HG03025 (cell line): ENCODE data around the gene ZNRF1.

ENCODE experiments used
- ATAC-seq: cut with Tn5 transposase; IDR thresholded peaks from one replicate; pipeline ENCODE4 v1.9.1; 2021; ENCODE audit warnings: mild to moderate bottlenecking, moderate library complexity; ENCODE audit not compliant: unreplicated experiment, low FRiP score

The ZNRF1 gene

DNA sequence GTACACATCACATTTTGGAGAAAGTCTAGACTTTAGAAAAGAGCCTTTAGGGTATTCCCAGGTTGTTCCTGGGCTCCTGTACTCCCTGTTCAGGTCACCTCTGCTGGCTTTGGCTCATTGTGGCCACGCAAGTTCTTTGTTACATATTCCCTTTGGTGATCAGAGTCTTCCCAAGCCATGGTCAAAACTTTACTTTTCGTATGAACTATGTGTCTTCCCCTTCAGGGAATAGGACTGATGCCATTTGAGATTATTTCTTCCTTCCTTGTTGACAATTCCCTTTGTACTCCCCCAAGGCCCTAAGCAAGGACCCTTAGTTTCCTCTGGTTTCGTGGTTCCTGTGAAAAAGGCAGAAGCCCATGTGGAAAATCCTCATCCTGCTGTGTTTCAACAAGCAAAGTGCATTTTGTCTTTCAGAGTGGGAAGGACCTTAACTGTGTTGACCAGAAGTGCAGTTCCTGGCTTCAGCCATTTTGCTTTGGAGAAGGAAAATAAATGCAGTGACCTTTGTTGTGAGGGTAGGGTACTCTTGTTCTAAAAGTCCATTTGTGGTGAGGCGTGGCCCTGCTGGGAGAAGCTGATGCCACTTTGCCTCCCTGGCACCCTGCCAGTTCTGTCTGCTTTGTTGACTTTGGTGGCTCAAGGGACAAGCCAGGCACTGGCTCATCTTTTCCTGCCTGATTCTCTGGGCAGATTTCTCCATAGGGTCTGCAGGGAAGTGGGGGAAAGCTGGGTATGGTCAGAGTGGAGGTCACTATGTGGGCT is 55.1 kb downstream of the ZNRF1 start:
- no peak for ATAC-seq

DNA sequence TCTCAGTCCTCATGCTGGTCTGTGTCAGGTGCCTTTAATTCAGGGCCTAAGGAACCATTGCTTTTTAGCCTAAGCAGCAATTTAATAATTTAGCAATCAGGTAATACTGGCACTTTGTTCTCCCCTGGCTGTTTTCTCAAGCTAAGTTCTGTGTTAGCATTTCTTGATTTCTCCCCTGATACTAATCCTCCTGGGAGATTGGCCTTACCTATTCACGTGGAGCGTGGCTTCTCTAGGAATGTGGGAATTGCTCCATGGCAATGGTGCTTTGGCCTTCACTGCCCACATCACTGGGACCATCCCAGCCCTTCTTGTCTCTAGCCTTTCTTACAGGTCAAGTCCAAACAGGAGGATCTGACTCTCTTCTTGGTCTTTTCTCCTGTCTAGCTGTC is 55.7 kb downstream of the ZNRF1 start:
- ATAC-seq: no peak

GRCh38 chr16:75058806-75059205 is 60.0 kb downstream of the ZNRF1 start:
- no peak for ATAC-seq

GRCh38 chr16:75059411-75059810 is 60.6 kb downstream of the ZNRF1 start:
- ATAC-seq: no peak

DNA sequence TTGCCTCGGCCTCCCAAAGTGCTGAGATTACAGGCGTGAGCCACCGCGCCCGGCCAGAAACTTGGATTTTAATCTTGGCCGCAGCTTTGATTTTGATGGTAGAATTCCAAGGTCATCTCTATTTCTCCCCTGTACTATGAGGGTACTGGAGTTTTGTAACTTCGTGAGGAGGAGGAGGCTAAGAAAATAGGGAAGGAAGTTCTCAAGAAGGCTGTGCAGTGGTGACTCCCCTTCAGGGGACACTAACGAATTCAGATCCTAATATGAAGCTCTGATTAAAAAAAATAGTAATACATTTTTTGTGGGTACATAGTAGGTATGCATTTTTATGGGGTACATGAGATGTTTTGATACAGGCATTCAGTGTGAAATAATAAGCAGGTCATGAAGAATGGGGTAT is 61.9 kb downstream of the ZNRF1 start:
- ATAC-seq: no peak

DNA sequence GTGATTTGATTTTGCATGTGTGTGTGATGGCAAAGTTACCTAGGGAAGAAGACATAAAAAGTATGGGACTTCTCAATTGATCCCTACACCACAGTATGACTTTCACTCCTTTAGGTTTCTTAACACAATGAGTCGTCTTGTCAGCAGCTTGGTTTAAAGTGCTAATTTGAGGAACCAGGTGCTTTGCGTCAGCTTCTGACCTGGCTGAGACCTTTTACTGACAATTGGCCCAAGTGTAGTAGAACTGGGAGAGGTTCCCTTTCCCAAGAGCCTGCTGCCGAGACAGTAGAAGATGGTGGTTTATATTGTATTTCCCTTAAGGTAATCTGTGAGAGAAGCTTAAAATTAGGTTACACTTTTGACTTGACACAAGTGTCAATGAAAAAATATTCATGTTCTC is 62.8 kb downstream of the ZNRF1 start:
- ATAC-seq: no peak

GRCh38 chr16:75062135-75062975 is 63.5 kb downstream of the ZNRF1 start:
- ATAC-seq: no peak

DNA sequence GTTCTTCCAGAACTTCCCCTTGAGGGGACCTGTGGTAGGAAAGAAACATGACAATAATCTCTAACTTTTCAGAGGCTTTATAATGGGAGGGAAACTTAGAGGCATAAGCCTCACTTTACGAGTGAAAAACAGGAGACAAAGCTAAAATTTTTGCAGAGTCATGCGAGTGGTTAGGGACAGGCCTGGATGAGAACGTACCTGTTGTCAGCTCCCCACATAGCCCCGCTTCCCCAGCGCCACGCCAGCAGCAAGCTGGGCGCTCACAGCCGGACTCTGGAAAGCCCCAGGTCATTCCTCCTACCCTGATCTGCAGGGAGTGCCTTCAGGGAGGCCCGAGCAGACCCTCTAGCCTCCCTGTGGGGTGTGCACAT is 64.1 kb downstream of the ZNRF1 start:
- ATAC-seq: no peak

DNA sequence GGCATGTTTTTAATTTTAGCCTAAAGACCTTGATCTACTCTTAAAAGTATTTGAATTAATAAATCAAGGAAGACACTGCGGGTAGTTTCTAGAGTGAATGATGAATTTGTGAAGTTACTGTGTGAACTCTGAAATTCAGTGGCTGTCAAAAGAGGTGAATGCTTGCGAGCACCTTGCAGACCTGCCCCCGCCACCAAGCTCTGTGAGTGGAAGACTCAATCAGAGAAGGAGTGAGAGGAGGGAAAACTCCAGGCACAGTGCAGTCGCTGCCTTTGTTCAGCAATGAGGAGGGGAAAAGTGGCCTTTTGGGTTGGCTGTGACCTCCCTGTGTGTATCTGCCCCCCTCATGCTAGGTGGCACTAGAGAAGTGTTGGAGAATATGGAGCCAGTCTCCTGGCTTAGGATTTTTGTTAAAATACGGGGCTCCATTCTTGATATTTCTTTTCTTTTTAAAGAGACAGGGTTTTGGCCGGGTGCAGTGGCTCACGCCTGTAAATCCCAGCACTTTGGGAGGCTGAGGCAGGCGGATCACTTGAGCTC is 64.8 kb downstream of the ZNRF1 start:
- ATAC-seq: no peak

DNA sequence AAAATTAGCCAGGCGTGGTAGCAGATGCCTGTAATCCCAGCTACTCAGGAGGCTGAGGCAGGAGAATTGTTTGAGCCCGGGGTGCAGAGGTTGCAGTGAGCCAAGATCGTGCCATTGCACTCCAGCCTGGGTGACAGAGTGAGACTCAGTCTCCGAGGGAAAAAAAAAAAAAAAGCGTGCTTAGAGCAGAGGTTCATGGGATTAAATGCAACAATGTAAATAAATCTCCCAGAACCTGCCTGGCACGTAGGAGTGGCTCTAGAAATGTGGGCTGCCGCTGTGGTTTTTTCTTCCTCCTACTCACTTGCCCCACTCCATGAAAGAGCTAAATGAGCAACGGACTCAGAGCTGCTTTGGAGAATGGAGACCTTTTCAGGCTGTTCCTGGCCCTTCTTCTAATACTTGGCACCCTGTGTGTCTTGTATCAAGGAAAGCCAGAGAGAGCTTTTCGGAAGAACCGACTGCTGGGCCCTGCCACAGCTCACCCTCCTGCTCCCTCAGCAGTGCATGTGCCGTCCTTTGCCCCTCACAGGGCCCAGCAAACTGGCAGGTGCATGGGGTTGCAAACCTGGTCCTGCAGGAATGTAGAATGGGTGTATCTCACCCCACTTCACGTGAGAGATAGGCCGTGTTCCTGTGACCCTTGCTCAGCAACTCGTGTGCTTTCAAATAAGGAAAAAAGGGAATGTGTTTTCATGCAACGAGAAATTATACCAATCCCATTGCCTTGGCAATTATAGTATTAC is 65.8 kb downstream of the ZNRF1 start:
- ATAC-seq: no peak

- ATAC-seq: no peak
These were observed 66.3 kb downstream of the ZNRF1 start for GRCh38 chr16:75065149-75065505.

DNA sequence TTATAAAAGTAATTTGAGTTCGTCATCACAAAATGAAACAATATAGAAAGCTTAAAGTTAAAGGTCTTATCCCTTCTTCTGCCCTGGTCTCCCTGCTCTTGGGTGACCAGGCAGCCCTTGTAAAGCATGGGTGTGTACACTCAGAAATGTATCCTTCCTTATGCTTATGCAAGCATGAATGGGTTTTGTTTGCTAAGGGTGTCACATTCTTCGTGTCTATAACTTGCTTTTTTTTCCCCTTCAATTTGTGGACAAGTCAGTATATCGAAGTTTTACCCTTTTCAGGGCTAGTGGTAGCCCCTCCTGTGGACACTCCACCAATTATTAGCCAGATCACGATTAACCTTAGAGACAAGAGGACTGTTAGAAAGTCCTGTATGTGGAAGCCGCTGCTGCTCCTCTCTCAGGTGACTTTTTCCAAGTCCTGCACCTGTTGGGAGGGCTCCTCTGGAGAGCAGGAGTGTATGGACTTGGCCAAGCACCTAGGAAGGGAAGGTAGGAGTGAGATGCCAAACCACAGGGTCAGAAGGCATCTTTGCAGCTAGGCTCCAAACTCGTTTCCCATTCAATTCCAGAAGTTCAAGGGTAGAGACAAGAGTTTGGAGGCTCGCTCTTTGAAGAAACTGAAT is 66.8 kb downstream of the ZNRF1 start:
- no peak for ATAC-seq

- no peak for ATAC-seq
These were observed 68.1 kb downstream of the ZNRF1 start for GRCh38 chr16:75066861-75067447.

DNA sequence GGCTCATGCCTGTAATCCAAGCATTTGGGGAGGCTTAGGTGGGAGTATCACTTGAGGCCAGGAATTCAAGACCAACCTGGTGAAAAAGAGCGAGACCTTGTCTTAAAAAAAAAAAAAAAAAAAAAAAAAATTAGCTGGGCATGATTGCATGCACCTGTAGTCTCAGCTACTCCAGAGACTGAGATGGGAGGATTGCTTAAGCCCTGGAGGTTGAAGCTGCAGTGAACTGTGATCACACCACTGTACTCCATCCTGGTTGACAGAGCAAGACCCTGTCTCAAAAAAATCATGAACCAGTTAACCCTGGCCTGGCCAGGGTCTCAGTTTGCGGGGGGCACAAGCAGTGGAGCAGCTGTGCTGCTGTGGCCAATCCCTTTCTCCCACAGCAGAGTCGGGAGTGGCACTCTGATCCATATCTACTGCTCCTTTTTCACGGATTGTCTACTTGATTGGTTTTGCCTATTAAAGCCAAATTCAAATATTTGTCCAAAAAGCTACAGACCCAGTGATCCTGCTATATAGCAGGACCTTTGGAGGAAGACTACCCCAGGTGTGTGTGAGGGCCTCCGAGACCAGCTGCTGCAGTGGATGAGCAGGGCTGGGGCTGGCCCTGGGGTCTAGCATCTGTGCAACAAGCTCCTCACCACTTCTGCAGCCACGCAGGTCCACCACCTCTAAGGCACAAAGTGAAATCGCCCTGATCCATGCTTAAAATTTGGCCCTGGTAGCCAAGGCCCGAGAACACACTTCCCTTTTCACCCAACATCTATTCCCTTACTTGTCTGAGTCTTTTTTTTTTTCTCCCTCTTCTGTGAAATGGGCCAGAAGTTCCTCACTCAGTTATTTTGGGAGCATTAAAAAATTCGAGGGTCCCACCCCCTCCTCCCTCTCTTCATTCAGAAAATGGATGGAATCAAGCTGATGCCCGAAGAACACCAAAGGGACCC is 69.5 kb downstream of the ZNRF1 start:
- no peak for ATAC-seq

DNA sequence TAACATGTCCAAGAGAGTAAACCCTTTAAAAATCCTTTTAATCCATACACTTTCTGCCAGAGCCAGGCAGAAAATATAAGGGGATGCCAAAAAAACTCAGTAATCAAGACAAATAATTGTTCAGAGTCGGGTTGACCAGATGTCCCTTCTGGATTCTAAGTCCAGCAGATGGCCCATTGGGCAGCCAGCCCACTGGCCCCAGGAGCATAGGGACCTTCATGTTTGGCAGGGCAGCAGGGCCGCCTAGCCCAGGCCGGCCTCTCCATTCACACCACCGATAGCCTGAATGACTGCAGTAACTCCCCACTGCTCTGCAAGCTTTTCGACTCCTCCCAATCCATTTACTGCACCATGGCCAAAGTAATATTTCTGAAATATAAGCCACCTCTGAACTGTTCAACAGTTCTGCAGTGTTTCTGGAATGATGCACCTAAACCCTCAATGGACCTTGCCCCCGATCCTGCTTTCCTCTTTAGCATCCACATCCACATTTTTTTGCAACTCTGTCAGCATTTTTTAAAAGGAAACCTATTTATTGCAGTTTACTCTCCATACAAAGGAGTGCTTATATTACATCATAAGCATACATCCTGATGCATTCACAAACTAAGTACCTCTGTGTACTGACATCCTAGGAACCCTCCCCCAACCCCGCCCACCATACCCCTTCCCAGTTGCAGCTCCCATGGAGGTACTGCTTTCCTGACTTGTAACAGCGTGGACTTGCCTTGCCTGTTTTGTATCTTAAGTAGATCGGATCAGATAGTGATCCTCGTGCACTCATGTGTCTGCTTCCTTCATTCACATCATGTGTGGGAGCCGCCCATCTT is 71.4 kb downstream of the ZNRF1 start:
- no peak for ATAC-seq

DNA sequence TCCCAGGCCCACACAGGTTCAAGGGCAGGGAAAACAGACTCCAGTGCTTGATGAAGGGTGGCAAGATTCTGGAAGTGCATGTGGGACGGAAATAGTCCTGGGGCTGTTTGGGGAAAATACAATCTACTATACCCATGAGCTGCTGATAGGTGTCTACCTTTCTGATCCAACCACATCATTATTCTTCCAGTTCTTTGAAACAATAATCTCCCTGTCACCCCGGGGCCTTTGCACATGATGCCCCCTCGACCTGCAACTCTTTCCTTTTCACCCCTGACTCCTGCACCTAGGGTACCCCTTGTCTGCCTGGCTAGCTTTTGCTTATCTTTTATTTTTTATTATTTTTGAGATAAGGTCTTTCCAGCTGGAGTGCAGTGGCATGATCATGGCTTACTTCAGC is 72.8 kb downstream of the ZNRF1 start:
- no peak for ATAC-seq

DNA sequence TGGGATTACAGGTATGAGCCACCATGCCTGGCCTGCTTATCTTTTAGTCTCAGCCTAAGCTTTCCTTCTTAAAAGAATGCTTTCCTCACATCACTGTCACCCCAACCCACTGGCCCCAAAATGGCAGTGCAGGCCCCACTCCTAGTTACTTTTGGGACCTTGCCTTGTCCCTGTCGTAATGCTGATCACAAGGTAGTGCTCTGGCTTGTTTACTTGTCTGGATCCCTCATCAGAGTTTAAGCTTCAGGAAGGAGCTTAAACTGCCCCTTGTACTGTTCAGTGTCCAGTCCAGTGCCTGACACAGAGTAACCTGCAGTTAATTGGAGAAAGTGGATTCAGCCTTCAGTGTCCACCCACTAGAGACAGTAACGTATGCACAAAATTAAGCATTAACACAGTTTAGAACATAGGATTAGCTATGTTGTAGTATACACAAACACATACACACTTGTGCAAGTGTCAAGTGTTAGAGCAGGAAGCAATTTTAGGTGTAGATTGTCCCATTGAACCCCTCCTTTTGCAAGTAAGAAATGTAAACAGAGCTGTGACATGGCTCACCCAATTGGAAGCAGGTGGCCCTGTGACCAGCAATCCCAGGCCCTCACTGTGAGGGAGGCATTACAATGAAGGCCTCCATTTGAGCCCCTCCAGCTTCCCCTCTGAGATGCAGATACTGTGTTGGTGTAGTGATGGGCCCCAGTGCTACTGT is 73.6 kb downstream of the ZNRF1 start:
- ATAC-seq: no peak
